ENCODE measurements around the gene ABCB11. TPM values are rescaled to one million over a fixed set of nuclear protein-coding genes. Genes with fewer than 3 reads are reported as not detected.

ABCB11 gene
- total RNA-seq, 1 experiment from 2014 or later: 0.05 TPM

GRCh38 chr2:168894720-168895119 lies 136.4 kb downstream of the ABCB11 start:
- no peaks in the 10 kb centered on the region for H3K9me3 ChIP-seq (ENCODE audit: control insufficient read depth, insufficient read depth, low read depth, low read length)
- CTCF ChIA-PET: no interaction called here
- intact Hi-C loops (cut with micrococcal nuclease; ENCODE audit: unreplicated experiment): no loop called here

GRCh38 chr2:168894101-168894500 lies 137.0 kb downstream of the ABCB11 start:
- no peak overlapping the region for H3K4me3 ChIP-seq (ENCODE audit: low read depth in 2 of 2, low read length in 2 of 2)
- H3K27me3 ChIP-seq (ENCODE audit: control insufficient read depth, insufficient read depth, low read length): peaks cover 9% of the 10 kb centered on the region
- intact Hi-C loops (cut with micrococcal nuclease; ENCODE audit: unreplicated experiment) (no loop called here), in situ Hi-C loops (cut with HindIII; ENCODE audit: low pct_unique_long_range_greater_than_20kb, low sequenced_read_pairs) (no loop called here)
- DNase-seq (ENCODE audit: low read depth, low spot score) (no peak), ATAC-seq (no peak)
- peaks cover 3% of the 10 kb centered on the region; the same call in 1 of the 2 replicates for H3K36me3 ChIP-seq (ENCODE audit: control insufficient read depth, insufficient read depth, low read length)
- TF ChIP-seq SIN3A (IDR thresholded peaks at IDR 0.05; ENCODE audit: borderline replicate concordance, insufficient read depth, low read depth, low read length) (no peak), CTCF (IDR thresholded peaks at IDR 0.05) (no peak)
- H3K27ac ChIP-seq (ENCODE audit: low read length): no peak overlapping the region
- POLR2A ChIA-PET: no interaction called here
- H3K9me3 ChIP-seq (ENCODE audit: control insufficient read depth, insufficient read depth, low read depth, low read length): no peaks in the 10 kb centered on the region
- no TSS peak for BruUV-seq (replicated peaks)
- H3K4me1 ChIP-seq (ENCODE audit: control insufficient read depth, insufficient read depth, low read length): peaks cover 3% of the 10 kb centered on the region; the same call in 1 of the 2 replicates
- CTCF ChIA-PET: no interaction called here

More at GRCh38 chr2:168894720-168895119, 136.4 kb downstream of the ABCB11 start:
- Histone ChIP-seq H3K4me1 (ENCODE audit: control insufficient read depth, insufficient read depth, low read length) (no peaks in the 10 kb centered on the region), H3K27ac (ENCODE audit: low read length) (no peak overlapping the region), H3K27me3 (ENCODE audit: control insufficient read depth, insufficient read depth, low read length) (peaks cover 9% of the 10 kb centered on the region), H3K4me3 (ENCODE audit: low read depth in 2 of 2, low read length in 2 of 2) (no peak overlapping the region), H3K36me3 (ENCODE audit: control insufficient read depth, insufficient read depth, low read length) (peaks cover 2% of the 10 kb centered on the region; the same call in 1 of the 2 replicates)
- BruUV-seq (replicated peaks): no TSS peak
- POLR2A ChIA-PET: no interaction called here
- TF ChIP-seq TCF7L2 (IDR thresholded peaks at IDR 0.05; ENCODE audit: low read depth, low read length): no peak
- no peak for TF ChIP-seq POLR2AphosphoS5 (IDR thresholded peaks at IDR 0.05; ENCODE audit: low read depth, low read length)
- no peak for TF ChIP-seq REST (IDR thresholded peaks at IDR 0.05; ENCODE audit: insufficient read depth in 1 of 2, low read depth in 2 of 2, low read length in 1 of 2)
- TF ChIP-seq CTCF (IDR thresholded peaks at IDR 0.05): no peak
- no peak for TF ChIP-seq SIN3A (IDR thresholded peaks at IDR 0.05; ENCODE audit: borderline replicate concordance, insufficient read depth, low read depth, low read length)
- in situ Hi-C loops (cut with HindIII; ENCODE audit: low pct_unique_long_range_greater_than_20kb, low sequenced_read_pairs): no loop called here
- ATAC-seq: no peak
- no peak for DNase-seq (ENCODE audit: low read depth, low spot score)
